Mesangial cell (primary cell): Measurements from ENCODE around the gene HYI. TPM values are rescaled to one million over a fixed set of nuclear protein-coding genes. Genes with fewer than 3 reads are reported as not detected.

Source experiments
- total RNA-seq: library from RNA; depleted of rRNA; stranded (reverse); fragments of >200 nt; gene quantifications from 2 replicates; pipeline ENCODE4 v1.2.3, GENCODE V29; 2015

HYI gene
- total RNA-seq: 68.8 and 108 TPM in 2 replicates

GRCh38 chr1:43453442-43454269 lies at the start of gene HYI:
Gene HYI (minus strand): TSS chr1:43453931. CDS start chr1:43453793, 138 bp downstream.

Other genes with a start within 250 kb of the HYI start
- 0.33 and 2.8 TPM in 2 replicates for gene TMEM125, start 183.9 kb downstream of the HYI start, total RNA-seq
- not detected in 2 replicates for gene C1orf210, start 168.3 kb downstream of the HYI start, total RNA-seq
- 0.98 and 1.0 TPM in 2 replicates for gene TIE1, start 152.9 kb downstream of the HYI start, total RNA-seq
- gene MPL, start 116.1 kb downstream of the HYI start, total RNA-seq: 0.13 TPM in 1 of 2 replicates, not detected in the other
- 12.9 and 358 TPM in 2 replicates for gene CDC20, start 95.0 kb downstream of the HYI start, total RNA-seq
- gene ELOVL1, start 85.9 kb downstream of the HYI start, total RNA-seq: 110 and 146 TPM in 2 replicates
- gene MED8, start 64.1 kb downstream of the HYI start, total RNA-seq: 26.9 and 37.8 TPM in 2 replicates
- 21.8 and 22.0 TPM in 2 replicates for gene SZT2, start 64.0 kb downstream of the HYI start, total RNA-seq
- 138 and 217 TPM in 2 replicates for gene PTPRF, start 77.0 kb upstream of the HYI start, total RNA-seq
- gene KDM4A, start 196.2 kb upstream of the HYI start, total RNA-seq: 19.7 and 30.2 TPM in 2 replicates